ENCODE measurements around the gene PITX3. TPM values are rescaled to one million over a fixed set of nuclear protein-coding genes. Genes with fewer than 3 reads are reported as not detected.
A peak's percentile ranks its signal among the peaks of the same experiment; 100 is the strongest.

The PITX3 gene
- total and polyA plus RNA-seq, 2 experiments from 2014 or later = 0.34 TPM; not detected in 1

DNA sequence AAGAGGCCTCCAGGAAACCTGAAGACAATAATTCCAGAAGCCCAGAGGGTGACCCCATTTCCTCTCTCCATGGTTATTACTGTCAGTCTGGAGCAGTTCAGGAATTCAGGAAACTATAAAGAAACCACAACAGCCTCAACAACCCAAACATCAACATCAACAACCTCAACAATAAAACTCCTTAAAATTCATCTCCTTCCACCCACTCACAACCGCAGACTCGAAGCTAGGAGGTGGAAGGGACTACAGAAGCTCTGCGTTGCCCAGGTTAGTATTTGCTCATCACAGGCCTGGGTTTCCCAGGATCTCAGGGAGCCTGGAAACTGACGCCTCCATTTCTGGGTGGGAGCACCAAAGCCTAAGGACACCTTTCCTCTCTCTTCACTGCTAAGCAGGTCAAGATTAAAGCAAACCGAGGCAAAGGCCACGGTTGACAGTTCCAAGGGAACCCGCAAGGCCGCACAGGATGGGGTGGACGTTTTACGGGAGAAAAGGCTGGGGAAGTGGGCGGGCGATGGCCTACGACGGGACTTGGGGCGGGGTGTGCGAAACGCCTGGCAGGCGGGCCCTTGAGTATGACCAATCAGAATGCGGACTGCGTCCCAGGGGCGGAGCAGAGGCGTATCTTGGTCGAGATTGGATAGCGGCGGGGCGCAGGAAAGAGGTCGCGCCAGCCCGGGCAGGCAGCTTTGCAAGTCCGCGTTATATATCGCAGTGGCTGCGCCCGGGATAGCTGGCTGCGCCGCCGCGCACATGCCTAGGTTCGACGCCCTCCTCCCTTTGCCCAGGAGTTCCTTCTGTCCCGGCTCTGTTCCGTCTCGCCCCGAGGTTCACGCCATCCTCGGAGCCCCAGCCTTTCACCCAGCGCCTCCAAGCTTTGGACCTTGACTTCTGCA is 15.4 kb downstream of the PITX3 start, which contains the start of gene ELOVL3:
Gene ELOVL3, plus strand, starts transcription at position 654 of the 896 bp plus-strand sequence. CDS start 250 bp downstream, outside the sequence.
- H3K4me1 Mint-ChIP-seq = peaks cover 5% of the 10 kb centered on the region; the same call in 2 of the 3 replicates
- peak within 1 kb of the TSS; percentile 47 for H3K4me3 ChIP-seq
- H3F3A ChIP-seq (replicated peaks; ENCODE audit: low read depth) = peaks cover 5% of the 10 kb centered on the region
- no peaks in the 10 kb centered on the region for H3K36me3 Mint-ChIP-seq (ENCODE audit: low read depth)
- peaks cover 4% of the 10 kb centered on the region; the same call in 1 of the 2 replicates for H3K4me1 ChIP-seq (ENCODE audit: insufficient read depth)
- TF ChIP-seq, protein P1, sequence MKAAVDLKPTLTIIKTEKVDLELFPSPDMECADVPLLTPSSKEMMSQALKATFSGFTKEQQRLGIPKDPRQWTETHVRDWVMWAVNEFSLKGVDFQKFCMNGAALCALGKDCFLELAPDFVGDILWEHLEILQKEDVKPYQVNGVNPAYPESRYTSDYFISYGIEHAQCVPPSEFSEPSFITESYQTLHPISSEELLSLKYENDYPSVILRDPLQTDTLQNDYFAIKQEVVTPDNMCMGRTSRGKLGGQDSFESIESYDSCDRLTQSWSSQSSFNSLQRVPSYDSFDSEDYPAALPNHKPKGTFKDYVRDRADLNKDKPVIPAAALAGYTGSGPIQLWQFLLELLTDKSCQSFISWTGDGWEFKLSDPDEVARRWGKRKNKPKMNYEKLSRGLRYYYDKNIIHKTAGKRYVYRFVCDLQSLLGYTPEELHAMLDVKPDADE (IDR thresholded peaks at IDR 0.05) = no peak
- TF ChIP-seq JUNB (IDR thresholded peaks at IDR 0.05; ENCODE audit: unreplicated experiment) = no peak
- TF ChIP-seq POLR2AphosphoS5 (IDR thresholded peaks at IDR 0.05; ENCODE audit: low read depth) = peak; percentile 56
- peak; percentile 69; the same call in 1 of the 2 replicates for TF ChIP-seq CREB1 (CRISPR knock-in tag; IDR thresholded peaks at IDR 0.05; ENCODE audit: low read depth)
- no peak for TF ChIP-seq ZNF331 (CRISPR knock-in tag; IDR thresholded peaks at IDR 0.05; ENCODE audit: low read depth)
- TF ChIP-seq, protein P2, sequence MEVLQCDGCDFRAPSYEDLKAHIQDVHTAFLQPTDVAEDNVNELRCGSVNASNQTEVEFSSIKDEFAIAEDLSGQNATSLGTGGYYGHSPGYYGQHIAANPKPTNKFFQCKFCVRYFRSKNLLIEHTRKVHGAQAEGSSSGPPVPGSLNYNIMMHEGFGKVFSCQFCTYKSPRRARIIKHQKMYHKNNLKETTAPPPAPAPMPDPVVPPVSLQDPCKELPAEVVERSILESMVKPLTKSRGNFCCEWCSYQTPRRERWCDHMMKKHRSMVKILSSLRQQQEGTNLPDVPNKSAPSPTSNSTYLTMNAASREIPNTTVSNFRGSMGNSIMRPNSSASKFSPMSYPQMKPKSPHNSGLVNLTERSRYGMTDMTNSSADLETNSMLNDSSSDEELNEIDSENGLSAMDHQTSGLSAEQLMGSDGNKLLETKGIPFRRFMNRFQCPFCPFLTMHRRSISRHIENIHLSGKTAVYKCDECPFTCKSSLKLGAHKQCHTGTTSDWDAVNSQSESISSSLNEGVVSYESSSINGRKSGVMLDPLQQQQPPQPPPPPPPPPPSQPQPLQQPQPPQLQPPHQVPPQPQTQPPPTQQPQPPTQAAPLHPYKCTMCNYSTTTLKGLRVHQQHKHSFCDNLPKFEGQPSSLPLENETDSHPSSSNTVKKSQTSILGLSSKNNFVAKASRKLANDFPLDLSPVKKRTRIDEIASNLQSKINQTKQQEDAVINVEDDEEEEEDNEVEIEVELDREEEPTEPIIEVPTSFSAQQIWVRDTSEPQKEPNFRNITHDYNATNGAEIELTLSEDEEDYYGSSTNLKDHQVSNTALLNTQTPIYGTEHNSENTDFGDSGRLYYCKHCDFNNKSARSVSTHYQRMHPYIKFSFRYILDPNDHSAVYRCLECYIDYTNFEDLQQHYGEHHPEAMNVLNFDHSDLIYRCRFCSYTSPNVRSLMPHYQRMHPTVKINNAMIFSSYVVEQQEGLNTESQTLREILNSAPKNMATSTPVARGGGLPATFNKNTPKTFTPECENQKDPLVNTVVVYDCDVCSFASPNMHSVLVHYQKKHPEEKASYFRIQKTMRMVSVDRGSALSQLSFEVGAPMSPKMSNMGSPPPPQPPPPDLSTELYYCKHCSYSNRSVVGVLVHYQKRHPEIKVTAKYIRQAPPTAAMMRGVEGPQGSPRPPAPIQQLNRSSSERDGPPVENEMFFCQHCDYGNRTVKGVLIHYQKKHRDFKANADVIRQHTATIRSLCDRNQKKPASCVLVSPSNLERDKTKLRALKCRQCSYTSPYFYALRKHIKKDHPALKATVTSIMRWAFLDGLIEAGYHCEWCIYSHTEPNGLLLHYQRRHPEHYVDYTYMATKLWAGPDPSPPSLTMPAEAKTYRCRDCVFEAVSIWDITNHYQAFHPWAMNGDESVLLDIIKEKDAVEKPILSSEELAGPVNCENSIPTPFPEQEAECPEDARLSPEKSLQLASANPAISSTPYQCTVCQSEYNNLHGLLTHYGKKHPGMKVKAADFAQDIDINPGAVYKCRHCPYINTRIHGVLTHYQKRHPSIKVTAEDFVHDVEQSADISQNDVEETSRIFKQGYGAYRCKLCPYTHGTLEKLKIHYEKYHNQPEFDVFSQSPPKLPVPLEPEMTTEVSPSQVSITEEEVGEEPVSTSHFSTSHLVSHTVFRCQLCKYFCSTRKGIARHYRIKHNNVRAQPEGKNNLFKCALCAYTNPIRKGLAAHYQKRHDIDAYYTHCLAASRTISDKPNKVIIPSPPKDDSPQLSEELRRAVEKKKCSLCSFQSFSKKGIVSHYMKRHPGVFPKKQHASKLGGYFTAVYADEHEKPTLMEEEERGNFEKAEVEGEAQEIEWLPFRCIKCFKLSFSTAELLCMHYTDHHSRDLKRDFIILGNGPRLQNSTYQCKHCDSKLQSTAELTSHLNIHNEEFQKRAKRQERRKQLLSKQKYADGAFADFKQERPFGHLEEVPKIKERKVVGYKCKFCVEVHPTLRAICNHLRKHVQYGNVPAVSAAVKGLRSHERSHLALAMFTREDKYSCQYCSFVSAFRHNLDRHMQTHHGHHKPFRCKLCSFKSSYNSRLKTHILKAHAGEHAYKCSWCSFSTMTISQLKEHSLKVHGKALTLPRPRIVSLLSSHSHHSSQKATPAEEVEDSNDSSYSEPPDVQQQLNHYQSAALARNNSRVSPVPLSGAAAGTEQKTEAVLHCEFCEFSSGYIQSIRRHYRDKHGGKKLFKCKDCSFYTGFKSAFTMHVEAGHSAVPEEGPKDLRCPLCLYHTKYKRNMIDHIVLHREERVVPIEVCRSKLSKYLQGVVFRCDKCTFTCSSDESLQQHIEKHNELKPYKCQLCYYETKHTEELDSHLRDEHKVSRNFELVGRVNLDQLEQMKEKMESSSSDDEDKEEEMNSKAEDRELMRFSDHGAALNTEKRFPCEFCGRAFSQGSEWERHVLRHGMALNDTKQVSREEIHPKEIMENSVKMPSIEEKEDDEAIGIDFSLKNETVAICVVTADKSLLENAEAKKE (CRISPR knock-in tag; IDR thresholded peaks at IDR 0.05) = no peak
- TF ChIP-seq ZNF114 (CRISPR knock-in tag; IDR thresholded peaks at IDR 0.05) = no peak
- TF ChIP-seq EZH2phosphoT487 (IDR thresholded peaks at IDR 0.05; ENCODE audit: unreplicated experiment) = no peak
- TF ChIP-seq STAT1 (IDR thresholded peaks at IDR 0.05; ENCODE audit: unreplicated experiment) = no peak
- H3K9me3 Mint-ChIP-seq = peaks cover 2% of the 10 kb centered on the region; the same call in 1 of the 3 replicates
- H3K4me2 ChIP-seq = peak within 1 kb of the TSS; percentile 71
- no peak within 1 kb of the TSS for H3K27ac ChIP-seq (ENCODE audit: low read depth)
- no peaks in the 10 kb centered on the region for H3K9me2 ChIP-seq (ENCODE audit: insufficient read depth)
- H3K27me3 Mint-ChIP-seq (ENCODE audit: insufficient read depth, low read depth, poor library complexity) = peaks cover 55% of the 10 kb centered on the region
- H3K4me3 Mint-ChIP-seq = peak within 1 kb of the TSS; percentile 68
- H3K79me2 ChIP-seq (replicated peaks; ENCODE audit: insufficient read depth) = no peaks in the 10 kb centered on the region
- peaks cover 73% of the 10 kb centered on the region for H3K27me3 ChIP-seq (ENCODE audit: insufficient read depth)
- peak within 1 kb of the TSS; percentile 98 for H2AFZ ChIP-seq
- DNase-seq (ENCODE audit: low spot score) (peak; percentile 99), ATAC-seq (peak; percentile 80)
- H4K20me1 ChIP-seq (replicated peaks; ENCODE audit: insufficient read depth) = peaks cover 10% of the 10 kb centered on the region; the same call in 1 of the 2 replicates
- no peaks in the 10 kb centered on the region for H3K36me3 ChIP-seq (ENCODE audit: insufficient read depth)
- no peak within 1 kb of the TSS for H3K27ac Mint-ChIP-seq
